ENCODE results near the gene WFS1. TPM values are rescaled to one million over a fixed set of nuclear protein-coding genes. Genes with fewer than 3 reads are reported as not detected.

The WFS1 gene
- polyA plus RNA-seq, 1 of the 3 experiments (the other 2 are of a cell fraction), result 18.7 TPM

GRCh38 chr4:6232836-6233785 is 36.5 kb upstream of the WFS1 start (continued):
- TF ChIP-seq CTCF (IDR thresholded peaks at IDR 0.05), result no peak
- TF ChIP-seq TAF1 (IDR thresholded peaks at IDR 0.05; ENCODE audit: borderline replicate concordance, low read depth, low read length), result no peak

- H3K4me3 ChIP-seq (ENCODE audit: low read depth in 2 of 2, low read length in 1 of 2), result no peak overlapping the region
- H3K4me1 ChIP-seq (ENCODE audit: control insufficient read depth in 1 of 2, insufficient read depth in 2 of 2, low read depth in 1 of 2, low read length in 1 of 2), result peaks cover 0 to 17% of the 10 kb centered on the region in 2 experiments; a peak in 2 of 4 replicates
- H3K27ac ChIP-seq (ENCODE audit: low read depth in 2 of 2, low read length in 1 of 2), result no peak overlapping the region
- no peaks in the 10 kb centered on the region for H3K9me2 ChIP-seq
- CTCF ChIA-PET, result no interaction called here
- no peak overlapping the region for H3K9ac ChIP-seq
- no peaks in the 10 kb centered on the region for H3K36me3 ChIP-seq (replicated peaks in 1 of 2; ENCODE audit: control insufficient read depth in 1 of 2, insufficient read depth in 2 of 2, low read length in 1 of 2)
- WGBS (ENCODE audit: low lambda C conversion rate), result 34% methylated on average over 5 of the region's 6 CpGs
- H3F3A ChIP-seq (replicated peaks; ENCODE audit: insufficient read depth), result no peaks in the 10 kb centered on the region
- H2AFZ ChIP-seq (ENCODE audit: low read depth), result no peak overlapping the region
- H3K27me3 ChIP-seq (ENCODE audit: insufficient read depth), result no peaks in the 10 kb centered on the region
- no peak for DNase-seq
- no peaks in the 10 kb centered on the region for H4K20me1 ChIP-seq (ENCODE audit: insufficient read depth)
- no peak for TF ChIP-seq USF2 (IDR thresholded peaks at IDR 0.05; ENCODE audit: borderline replicate concordance, low read depth, low read length)
- TF ChIP-seq JUND (IDR thresholded peaks at IDR 0.05), result no peak
- no peak for TF ChIP-seq TCF12 (IDR thresholded peaks at IDR 0.05)
- no peak for TF ChIP-seq SMC3 (IDR thresholded peaks at IDR 0.05; ENCODE audit: low read depth, low read length)
- no peak for TF ChIP-seq EZH2phosphoT487 (IDR thresholded peaks at IDR 0.05; ENCODE audit: borderline replicate concordance, low read depth)
- TF ChIP-seq RCOR1 (IDR thresholded peaks at IDR 0.05; ENCODE audit: low read length), result no peak
- TF ChIP-seq ELF1 (IDR thresholded peaks at IDR 0.05), result no peak
- TF ChIP-seq POLR2AphosphoS5 (IDR thresholded peaks at IDR 0.05; ENCODE audit: low read depth, low read length), result no peak
- no peak for TF ChIP-seq CHD2 (IDR thresholded peaks at IDR 0.05; ENCODE audit: low read length, partially characterized antibody)
- POLR2A ChIA-PET, result no interaction called here
- no peaks in the 10 kb centered on the region for H3K9me3 ChIP-seq
- no peaks in the 10 kb centered on the region for H3K79me2 ChIP-seq (ENCODE audit: insufficient read depth)
- no peak overlapping the region for H3K4me2 ChIP-seq
Observed at GRCh38 chr4:6233929-6234328, 35.7 kb upstream of the WFS1 start.

- Histone ChIP-seq H3K79me2 (ENCODE audit: insufficient read depth) (no peaks in the 10 kb centered on the region), H3K4me3 (ENCODE audit: low read depth in 2 of 2, low read length in 1 of 2) (no peak overlapping the region), H3F3A (replicated peaks; ENCODE audit: insufficient read depth) (no peaks in the 10 kb centered on the region), H3K4me1 (ENCODE audit: control insufficient read depth in 1 of 2, insufficient read depth in 2 of 2, low read depth in 1 of 2, low read length in 1 of 2) (peaks cover 0 to 6% of the 10 kb centered on the region in 2 experiments; a peak in 1 of 4 replicates), H3K27me3 (ENCODE audit: insufficient read depth) (no peaks in the 10 kb centered on the region), H3K27ac (ENCODE audit: low read depth in 2 of 2, low read length in 1 of 2) (no peak overlapping the region), H3K36me3 (replicated peaks in 1 of 2; ENCODE audit: control insufficient read depth in 1 of 2, insufficient read depth in 2 of 2, low read length in 1 of 2) (no peaks in the 10 kb centered on the region), H3K4me2 (no peak overlapping the region), H3K9ac (no peak overlapping the region), H2AFZ (ENCODE audit: low read depth) (no peak overlapping the region), H3K9me2 (no peaks in the 10 kb centered on the region), H4K20me1 (ENCODE audit: insufficient read depth) (no peaks in the 10 kb centered on the region), H3K9me3 (no peaks in the 10 kb centered on the region)
- ChIA-PET POLR2A (no interaction called here), CTCF (interaction anchor here (0.6 to 1.7 kb wide), 2 partner anchors 44 to 93 kb away, joined by 3 to 6 read pairs; no protein-coding TSS in a partner anchor)
- no peak for DNase-seq
- 34% methylated on average over 6 of the region's 7 CpGs for WGBS (ENCODE audit: low lambda C conversion rate)
- no peak for TF ChIP-seq YY1 (IDR thresholded peaks at IDR 0.05; ENCODE audit: low read depth)
- no peak for TF ChIP-seq FOXJ3 (CRISPR knock-in tag; IDR thresholded peaks at IDR 0.05)
- TF ChIP-seq, protein P1, sequence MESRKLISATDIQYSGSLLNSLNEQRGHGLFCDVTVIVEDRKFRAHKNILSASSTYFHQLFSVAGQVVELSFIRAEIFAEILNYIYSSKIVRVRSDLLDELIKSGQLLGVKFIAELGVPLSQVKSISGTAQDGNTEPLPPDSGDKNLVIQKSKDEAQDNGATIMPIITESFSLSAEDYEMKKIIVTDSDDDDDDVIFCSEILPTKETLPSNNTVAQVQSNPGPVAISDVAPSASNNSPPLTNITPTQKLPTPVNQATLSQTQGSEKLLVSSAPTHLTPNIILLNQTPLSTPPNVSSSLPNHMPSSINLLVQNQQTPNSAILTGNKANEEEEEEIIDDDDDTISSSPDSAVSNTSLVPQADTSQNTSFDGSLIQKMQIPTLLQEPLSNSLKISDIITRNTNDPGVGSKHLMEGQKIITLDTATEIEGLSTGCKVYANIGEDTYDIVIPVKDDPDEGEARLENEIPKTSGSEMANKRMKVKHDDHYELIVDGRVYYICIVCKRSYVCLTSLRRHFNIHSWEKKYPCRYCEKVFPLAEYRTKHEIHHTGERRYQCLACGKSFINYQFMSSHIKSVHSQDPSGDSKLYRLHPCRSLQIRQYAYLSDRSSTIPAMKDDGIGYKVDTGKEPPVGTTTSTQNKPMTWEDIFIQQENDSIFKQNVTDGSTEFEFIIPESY (IDR thresholded peaks at IDR 0.05; ENCODE audit: borderline replicate concordance, low read depth), result no peak
- TF ChIP-seq MEF2A (IDR thresholded peaks at IDR 0.05; ENCODE audit: borderline replicate concordance, low read depth), result no peak
- no peak for TF ChIP-seq TCF12 (IDR thresholded peaks at IDR 0.05)
- TF ChIP-seq, protein P2, sequence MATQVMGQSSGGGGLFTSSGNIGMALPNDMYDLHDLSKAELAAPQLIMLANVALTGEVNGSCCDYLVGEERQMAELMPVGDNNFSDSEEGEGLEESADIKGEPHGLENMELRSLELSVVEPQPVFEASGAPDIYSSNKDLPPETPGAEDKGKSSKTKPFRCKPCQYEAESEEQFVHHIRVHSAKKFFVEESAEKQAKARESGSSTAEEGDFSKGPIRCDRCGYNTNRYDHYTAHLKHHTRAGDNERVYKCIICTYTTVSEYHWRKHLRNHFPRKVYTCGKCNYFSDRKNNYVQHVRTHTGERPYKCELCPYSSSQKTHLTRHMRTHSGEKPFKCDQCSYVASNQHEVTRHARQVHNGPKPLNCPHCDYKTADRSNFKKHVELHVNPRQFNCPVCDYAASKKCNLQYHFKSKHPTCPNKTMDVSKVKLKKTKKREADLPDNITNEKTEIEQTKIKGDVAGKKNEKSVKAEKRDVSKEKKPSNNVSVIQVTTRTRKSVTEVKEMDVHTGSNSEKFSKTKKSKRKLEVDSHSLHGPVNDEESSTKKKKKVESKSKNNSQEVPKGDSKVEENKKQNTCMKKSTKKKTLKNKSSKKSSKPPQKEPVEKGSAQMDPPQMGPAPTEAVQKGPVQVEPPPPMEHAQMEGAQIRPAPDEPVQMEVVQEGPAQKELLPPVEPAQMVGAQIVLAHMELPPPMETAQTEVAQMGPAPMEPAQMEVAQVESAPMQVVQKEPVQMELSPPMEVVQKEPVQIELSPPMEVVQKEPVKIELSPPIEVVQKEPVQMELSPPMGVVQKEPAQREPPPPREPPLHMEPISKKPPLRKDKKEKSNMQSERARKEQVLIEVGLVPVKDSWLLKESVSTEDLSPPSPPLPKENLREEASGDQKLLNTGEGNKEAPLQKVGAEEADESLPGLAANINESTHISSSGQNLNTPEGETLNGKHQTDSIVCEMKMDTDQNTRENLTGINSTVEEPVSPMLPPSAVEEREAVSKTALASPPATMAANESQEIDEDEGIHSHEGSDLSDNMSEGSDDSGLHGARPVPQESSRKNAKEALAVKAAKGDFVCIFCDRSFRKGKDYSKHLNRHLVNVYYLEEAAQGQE (IDR thresholded peaks at IDR 0.05; ENCODE audit: low read depth, low read length), result no peak
Observed at GRCh38 chr4:6235012-6235411, 34.6 kb upstream of the WFS1 start.
